Measurements from ENCODE around the gene AAR2.

AAR2 gene

DNA sequence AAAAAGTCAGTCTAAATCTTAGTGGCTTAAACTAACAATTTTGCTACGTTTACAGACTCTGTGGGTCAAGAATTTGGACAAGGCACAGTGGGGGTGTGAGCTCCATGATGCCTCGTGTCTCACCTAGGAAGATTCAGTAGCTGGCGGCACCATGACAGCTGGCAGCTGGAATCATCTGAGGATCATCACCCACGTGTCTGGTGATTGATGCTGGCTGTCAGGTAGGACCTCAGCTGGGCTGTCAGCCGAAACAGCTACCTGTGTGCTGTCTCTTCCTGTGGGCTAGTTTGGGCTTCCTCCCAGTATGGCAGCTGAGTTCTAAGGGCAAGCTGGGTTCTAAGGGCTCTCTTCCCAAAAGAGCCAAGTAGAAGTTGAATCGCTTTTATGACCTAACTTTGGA lies 43.5 kb downstream of the AAR2 start:
- DNase-seq (ENCODE audit: low read depth), result no peak

DNA sequence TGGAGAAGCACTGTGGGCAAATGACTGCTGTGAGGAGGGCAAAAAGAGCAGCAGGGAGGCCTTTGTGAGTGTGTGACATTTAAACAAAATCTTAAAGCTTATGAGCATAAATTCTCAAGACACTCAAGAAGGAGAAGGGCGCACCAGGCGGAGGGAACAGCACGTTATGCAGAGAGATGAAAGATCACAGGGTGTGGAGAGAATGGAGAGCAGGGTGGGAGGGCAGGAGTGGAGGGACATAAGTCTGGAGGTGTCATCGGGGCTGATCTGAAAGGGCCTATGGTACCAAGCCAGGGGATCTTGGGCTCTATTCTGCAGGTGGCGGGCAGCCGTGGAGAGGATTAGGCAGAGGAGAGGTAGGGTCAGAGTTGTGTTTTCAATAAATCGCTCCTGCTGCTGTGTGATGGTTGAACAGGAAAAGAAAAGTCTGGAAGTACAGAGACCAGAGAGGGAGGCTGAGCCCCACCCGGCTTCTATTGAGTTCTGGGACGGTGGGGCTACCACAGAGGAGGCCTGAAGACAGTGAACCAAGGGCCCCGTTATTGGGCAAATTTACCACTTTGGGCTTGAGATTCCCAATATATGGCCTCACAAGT lies 45.6 kb downstream of the AAR2 start:
- no peak for DNase-seq (ENCODE audit: low read depth)

DNA sequence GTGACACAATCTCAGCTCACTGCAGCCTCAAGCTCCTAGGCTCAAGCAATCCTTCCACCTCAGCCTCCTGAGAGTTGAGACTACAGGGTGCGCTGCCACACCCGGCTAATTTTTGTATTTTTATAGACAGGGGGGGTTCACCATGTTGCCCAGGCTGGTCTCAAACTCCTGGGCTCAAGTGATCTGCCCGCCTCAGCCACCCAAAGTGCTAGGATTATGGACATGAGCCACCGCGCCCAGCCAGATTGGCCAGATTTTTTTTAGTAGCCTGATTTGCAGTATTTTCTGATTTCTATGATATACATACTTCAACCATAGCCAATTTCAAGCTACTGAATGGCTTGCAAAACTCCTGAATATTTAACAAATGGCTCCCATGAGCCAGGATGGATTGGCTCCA lies 48.5 kb downstream of the AAR2 start:
- no peak for DNase-seq (ENCODE audit: low read depth)

DNA sequence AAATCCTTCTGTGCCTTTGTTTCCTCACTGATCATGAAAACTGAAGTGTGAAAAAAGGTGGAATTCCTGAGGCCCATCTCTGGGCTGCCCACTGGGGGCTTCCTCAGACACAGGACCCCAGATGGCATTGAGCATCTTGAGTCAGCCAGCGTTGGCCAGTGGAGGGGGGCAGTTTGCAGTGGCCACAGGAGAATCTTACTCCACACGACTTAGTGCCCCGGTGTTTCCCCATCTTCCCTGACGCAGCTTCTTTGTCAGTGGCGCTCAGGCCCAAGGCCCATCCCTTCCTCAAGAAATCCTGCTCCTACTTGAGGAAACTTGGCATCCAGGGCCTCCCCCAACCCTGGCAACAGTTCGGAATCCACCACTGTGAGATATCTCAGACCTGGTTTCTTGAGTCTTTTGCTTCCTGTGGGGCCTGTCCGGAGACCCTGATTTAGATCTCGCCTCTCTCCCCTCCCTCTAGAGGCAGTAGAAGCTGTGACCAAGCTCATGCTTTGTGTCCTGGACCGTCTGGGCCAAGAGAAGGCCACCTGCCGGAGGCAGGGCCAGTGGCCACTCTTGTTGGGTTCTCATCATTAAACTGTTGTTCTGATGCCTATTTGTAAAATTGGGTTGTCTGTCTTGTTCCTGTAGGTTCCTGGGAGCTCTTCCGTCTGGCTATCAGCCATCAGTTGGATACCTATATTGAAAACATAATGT lies 49.6 kb downstream of the AAR2 start:
- DNase-seq (ENCODE audit: low read depth), result no peak

DNA sequence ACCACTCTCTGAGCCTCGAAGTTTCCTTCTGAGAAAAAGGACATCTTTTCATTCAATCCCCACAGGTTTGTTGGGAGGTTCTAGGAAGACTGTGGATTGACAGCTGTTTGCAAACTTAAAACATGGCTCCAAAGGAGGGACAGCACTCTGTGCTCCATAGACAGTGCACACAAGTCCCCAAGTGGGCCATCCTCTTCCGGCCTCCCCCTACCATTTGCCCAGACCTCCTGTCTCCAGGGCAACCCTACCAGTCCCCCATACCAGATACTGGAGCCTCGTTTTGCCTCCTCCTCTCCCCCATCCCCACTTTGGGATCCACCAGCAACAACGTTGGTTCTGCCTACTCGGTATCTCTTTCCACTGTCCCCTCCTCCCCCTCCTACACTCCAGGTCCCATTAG lies 61.4 kb downstream of the AAR2 start:
- DNase-seq (ENCODE audit: low read depth), result no peak

DNA sequence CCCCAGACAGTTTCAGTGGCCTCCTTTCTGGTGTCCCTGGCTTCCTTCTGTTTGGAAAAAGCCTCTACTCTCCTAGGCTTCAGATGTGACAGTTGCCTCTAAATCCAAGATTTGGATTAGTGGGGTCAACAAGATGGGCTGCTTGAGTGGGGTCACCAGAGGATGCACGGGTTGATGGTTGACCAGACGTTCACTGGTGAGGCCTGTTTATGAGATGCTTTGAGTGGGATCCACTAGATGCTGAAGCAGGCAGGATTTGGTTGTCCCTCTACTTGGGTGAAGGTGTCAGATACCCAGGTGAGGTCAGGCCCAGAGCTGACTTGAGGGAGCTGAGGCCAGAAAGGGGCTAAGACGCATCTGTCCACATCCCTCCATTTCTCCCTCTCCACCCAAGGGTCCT lies 61.8 kb downstream of the AAR2 start:
- no peak for DNase-seq (ENCODE audit: low read depth)

DNA sequence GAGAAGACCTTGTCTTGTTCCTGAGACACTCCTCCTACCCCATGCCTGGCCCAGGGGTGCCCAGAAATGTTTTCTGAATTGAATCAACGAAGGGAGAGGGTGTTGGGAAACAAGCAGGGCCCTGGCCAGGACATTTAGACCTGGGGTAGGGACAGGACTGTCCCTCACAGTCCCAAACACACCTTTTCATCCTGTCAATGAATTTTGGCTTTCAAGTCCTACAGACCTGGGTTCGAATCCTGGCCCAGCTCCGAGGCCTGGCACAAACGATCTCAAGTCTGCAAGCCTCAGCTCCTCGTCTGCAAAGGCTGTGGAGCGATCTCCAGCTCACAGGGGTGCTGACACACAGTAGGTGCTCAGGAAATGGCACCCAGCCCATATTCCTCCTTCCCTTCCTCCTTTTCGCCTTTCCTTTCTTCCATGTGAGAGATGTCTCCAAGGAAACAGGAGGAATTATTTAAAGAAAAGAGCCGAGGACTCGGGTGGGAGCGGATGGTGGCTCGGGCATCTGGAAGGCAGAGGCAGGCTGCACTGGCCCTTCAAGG lies 62.6 kb downstream of the AAR2 start:
- no peak for DNase-seq (ENCODE audit: low read depth)

DNA sequence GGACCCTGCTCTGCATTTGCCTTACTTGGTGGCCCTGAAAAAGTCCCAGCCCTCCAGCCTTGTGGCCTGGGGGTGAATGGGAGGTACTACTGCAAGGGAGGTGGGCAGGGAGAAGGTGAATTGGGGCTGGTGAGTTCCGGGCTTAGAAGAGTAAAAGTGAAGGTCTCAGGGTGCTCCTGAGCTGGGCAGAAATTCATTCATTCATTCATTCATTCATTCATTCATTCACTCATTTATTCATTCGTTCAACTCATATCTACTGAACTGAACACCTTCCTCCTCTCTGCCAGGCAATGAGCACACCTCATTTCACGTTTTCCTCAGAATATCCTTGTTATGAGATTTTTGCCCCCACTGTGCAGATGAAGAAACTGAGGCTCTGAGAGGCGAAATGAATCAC lies 63.2 kb downstream of the AAR2 start:
- no peak for DNase-seq (ENCODE audit: low read depth)

DNA sequence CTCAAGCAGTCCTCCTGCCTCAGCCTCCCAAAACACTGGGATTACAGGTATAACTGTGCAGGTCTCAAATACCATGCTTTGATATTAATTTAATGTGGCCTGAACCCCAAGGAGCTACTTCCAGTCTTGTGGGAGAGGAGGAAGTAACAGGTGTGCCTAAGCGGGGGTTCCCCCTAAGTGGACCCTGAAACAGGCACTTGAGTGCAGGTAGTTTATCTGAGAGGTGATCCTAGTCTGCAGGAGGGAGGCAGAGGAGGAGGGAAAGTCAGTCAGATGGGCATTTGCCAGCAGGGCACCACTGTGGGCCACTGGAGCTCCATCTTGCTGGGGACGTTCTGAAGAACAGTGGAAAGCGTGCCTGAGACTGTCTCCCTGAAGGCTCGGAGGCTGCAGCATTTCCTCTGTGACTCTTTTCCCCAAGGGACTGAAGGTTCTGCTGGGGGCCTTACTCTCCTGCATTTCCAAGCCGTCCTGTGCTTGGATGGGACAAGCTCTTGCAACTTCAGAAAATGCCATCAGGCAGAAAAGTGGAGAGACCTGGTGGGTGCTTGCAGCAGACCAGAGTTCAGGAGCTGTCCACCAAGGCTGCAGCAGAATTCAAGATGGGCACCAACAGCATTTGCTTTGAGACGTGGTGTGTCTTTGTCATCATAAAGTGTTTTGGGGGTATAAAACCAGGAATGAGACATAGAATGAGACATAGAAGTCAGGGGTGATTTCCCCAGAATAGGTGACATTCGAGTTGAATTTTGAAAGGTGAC lies 65.3 kb downstream of the AAR2 start:
- no peak for DNase-seq (ENCODE audit: low read depth)

DNA sequence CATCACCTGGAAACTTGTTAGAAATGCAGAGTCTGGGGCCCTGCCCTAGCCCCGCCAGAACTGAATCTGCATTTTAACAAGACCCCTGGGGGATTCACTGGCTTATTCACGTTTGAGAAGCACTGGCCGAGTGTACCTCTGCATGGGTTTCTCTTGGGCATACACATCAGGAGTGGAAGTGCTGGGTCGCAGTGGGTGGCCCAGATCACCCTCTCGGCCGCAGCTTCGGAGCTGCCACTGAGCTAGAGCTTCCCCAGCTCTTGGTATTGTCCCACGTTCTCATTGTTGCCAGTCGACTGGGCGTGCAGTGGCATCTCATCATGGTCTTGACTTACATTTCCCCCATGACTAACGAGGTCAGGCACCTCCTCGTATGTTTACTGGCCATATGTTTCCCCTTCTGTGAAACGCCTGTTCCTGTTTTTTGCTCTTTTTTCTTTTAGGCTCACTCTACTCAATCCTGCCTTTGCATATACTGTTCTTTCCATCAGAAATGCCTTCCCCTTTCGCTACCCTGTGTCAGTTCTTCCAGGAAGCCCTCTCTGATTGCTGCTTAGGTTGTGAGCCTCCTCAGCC lies 66.8 kb downstream of the AAR2 start:
- no peak for DNase-seq (ENCODE audit: low read depth)

DNA sequence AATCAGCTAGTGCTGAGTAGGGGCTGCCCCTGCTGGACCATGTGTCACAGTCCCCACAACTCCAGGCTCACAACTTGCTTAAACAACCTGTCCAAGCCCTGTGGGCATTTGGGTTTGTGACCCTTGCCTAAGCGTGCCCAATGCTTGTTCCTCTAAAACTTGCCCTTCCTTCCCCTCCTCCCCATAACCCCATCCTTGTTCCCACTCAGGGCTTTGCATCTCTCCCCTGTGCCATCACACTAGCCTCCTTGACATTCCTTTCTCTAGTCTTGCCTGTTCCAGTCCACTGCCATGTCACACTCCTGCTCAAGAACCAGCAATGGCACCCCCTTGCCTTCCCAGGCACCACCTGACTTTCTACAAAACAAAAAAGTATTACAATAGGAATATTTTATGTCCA lies 67.6 kb downstream of the AAR2 start:
- no peak for DNase-seq (ENCODE audit: low read depth)

DNA sequence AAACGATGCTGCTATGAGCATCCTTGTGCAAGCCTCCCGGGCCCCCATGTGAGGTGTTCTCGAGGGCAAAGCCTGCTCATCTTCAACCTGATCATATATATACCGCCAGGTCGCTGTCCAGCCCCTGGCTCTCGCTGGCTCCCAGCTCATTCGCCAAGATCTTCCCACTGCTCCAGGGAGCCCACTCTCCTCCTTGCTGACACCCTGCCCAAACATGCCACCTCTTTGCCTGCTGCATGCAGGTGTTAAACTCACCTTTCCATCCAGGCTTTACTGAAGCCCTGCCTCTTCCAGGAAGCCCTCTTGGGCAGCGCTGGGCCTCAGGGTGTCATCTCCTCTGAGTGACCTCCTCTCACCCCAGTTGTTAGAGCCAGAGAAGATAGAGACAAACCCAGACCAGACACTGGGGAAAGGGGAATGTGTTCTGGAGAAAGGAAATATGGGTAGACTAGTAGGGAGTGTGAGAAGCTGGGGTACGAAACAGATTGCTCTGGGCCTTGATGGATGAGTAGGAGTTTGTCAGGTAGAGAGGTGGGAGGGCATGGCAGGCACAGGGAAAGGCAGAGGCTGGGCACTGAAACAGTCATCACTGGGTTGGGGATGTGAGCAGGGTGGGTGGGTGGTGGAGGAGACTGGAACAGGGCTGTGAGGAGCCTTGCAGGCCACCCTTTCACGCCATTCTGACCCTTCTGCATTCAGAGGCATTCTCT lies 68.7 kb downstream of the AAR2 start:
- DNase-seq (ENCODE audit: low read depth), result no peak

DNA sequence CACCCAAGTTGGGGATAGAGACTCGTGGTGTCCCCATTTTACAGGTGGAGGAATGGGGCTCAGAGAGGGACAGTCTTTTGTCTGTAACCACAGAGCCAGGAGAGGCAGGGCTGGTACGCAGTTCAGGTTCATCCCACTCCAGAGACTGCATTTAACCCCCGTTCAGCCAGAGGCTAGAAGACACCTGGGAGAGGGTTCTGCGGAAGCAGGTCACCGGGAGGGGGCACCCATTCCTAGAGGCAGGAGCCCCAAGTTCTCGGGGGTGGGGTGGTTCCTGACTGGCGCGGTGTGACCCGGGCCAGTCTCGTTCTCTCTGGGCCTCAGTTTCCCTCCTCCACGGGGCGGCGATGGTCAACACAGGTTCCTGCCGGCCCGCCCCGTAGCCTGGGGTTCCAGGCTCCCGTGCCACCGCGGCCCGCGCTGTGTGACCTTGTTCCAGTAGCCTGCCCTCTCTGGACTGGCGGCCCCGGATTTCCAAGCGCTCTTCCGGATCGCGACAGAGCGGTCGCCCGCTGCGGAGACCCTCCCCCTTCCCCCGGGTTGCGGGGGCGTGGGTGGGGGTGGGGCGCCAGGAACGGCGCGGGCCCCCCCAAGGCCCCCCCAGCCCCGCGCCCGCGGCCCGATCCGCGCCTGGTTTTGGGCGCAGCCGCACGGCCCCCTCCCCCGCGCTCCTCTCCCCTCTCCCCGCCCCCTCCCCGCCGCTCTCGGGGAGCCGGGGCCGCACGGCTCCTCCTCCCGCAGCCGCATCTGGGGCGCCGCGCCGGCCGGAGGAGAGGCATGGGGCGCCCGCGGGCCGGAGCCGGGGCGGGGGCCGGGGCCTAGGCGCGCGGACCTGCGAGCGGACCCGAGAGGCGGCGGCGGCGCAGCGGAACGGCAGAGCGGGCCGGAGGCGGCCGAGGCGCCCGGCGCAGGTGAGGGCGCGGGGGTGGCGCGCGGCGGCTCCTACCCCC lies 69.6 kb downstream of the AAR2 start, which contains the start of gene DLGAP4:
TSS of gene DLGAP4 (plus strand) at position 738 of the 950 bp plus-strand sequence. CDS start 125,379 bp downstream, outside the sequence.
- no peak for DNase-seq (ENCODE audit: low read depth)

Data from HS-27A (cell line).